GM21367 (cell line): Measurements from ENCODE around the gene NAP1L5.

Source experiments
- ATAC-seq: cut with Tn5 transposase; IDR thresholded peaks from one replicate; pipeline ENCODE4 v1.9.1; 2021; ENCODE audit not compliant: unreplicated experiment

Gene NAP1L5

GRCh38 chr4:88722828-88723227 lies 25.2 kb upstream of the NAP1L5 start:
- no peak for ATAC-seq

- no peak for ATAC-seq
These were observed 24.7 kb upstream of the NAP1L5 start for GRCh38 chr4:88722276-88722780.

- no peak for ATAC-seq
These were observed 23.1 kb upstream of the NAP1L5 start for GRCh38 chr4:88720451-88721428.

GRCh38 chr4:88719381-88719780 lies 21.8 kb upstream of the NAP1L5 start:
- no peak for ATAC-seq

GRCh38 chr4:88718098-88718497 lies 20.5 kb upstream of the NAP1L5 start:
- ATAC-seq = no peak

- no peak for ATAC-seq
These were observed 16.2 kb upstream of the NAP1L5 start for GRCh38 chr4:88713782-88714181.

GRCh38 chr4:88709989-88710388 lies 12.4 kb upstream of the NAP1L5 start:
- ATAC-seq = no peak

- no peak for ATAC-seq
These were observed 8.9 kb upstream of the NAP1L5 start for GRCh38 chr4:88706574-88706973.

- no peak for ATAC-seq
These were observed 8.3 kb upstream of the NAP1L5 start for GRCh38 chr4:88705805-88706492.

GRCh38 chr4:88705223-88705622 lies 7.6 kb upstream of the NAP1L5 start:
- ATAC-seq = no peak

- no peak for ATAC-seq
These were observed 5.2 kb upstream of the NAP1L5 start for GRCh38 chr4:88702782-88703181.

- no peak for ATAC-seq
These were observed 890 bp upstream of the NAP1L5 start for GRCh38 chr4:88698519-88698918.

- no peak for ATAC-seq
These were observed 488 bp downstream of the NAP1L5 start for GRCh38 chr4:88697141-88697540.

GRCh38 chr4:88696630-88697029 lies 999 bp downstream of the NAP1L5 start:
- no peak for ATAC-seq

- no peak for ATAC-seq
These were observed 3.8 kb downstream of the NAP1L5 start for GRCh38 chr4:88693792-88694191.

GRCh38 chr4:88690355-88690754 lies 7.3 kb downstream of the NAP1L5 start:
- ATAC-seq = no peak

GRCh38 chr4:88681209-88681608 lies 16.4 kb downstream of the NAP1L5 start:
- no peak for ATAC-seq

- no peak for ATAC-seq
These were observed 22.1 kb downstream of the NAP1L5 start for GRCh38 chr4:88675543-88675942.

- no peak for ATAC-seq
These were observed 22.6 kb downstream of the NAP1L5 start for GRCh38 chr4:88674979-88675378.

- no peak for ATAC-seq
These were observed 23.1 kb downstream of the NAP1L5 start for GRCh38 chr4:88674565-88674964.

- ATAC-seq = no peak
These were observed 23.7 kb downstream of the NAP1L5 start for GRCh38 chr4:88673886-88674285.

- peak; percentile 70 for ATAC-seq
These were observed 24.6 kb downstream of the NAP1L5 start for GRCh38 chr4:88672987-88673386.
